Heart right ventricle (tissue), 16 donors: ENCODE measurements around the gene RHEBL1. TPM values are rescaled to one million over a fixed set of nuclear protein-coding genes. Genes with fewer than 3 reads are reported as not detected.

Experiments used
- ATAC-seq, 8 donors: fragments of 200-7000 bp; cut with Tn5 transposase; one replicate each; pipeline ENCODE4 v1.9.1; 2020; ENCODE audit warnings: mild to moderate bottlenecking in 8 of 8, moderate library complexity in 8 of 8, moderate number of reproducible peaks in 1 of 8
- DNase-seq, 2 donors: peaks; one replicate each; pipeline ENCODE4 v3.0.0-alpha.2; 2020
- H3K27ac ChIP-seq, 10 donors: fragments of 200-600 bp; sonication (generic) in 2 of 10; one replicate each; pipeline versions ENCODE4 v1.5.0 to v1.8.0; 2020 to 2022; ENCODE audit warnings: mild to moderate bottlenecking in 3 of 10
- H3K27me3 ChIP-seq, 7 donors: fragments of 200-600 bp; one replicate each; pipeline ENCODE4 v1.8.0; 2021 to 2022; ENCODE audit warnings: mild to moderate bottlenecking in 2 of 7
- H3K36me3 ChIP-seq, 9 donors: fragments of 200-600 bp; sonication (generic) in 1 of 9; one replicate each; pipeline versions ENCODE4 v1.5.0 to v1.8.0; 2020 to 2022; ENCODE audit warnings: mild to moderate bottlenecking in 2 of 9
- H3K4me1 ChIP-seq, 9 donors: fragments of 200-600 bp; sonication (generic) in 1 of 9; one replicate each; pipeline versions ENCODE4 v1.5.0 to v1.8.0; 2020 to 2022; ENCODE audit warnings: mild to moderate bottlenecking in 4 of 9
- H3K4me3 ChIP-seq, 10 donors: fragments of 200-600 bp; sonication (generic) in 2 of 10; one replicate each; pipeline versions ENCODE4 v1.5.0 to v1.8.0; 2020 to 2022; ENCODE audit warnings: mild to moderate bottlenecking in 7 of 10, moderate library complexity in 2 of 10
- H3K9me3 ChIP-seq, 11 donors: fragments of 200-600 bp in 10 of 11; sonication (generic) in 2 of 11; one replicate each; pipeline versions ENCODE4 v1.5.0 to v1.8.0; 2013 to 2022; ENCODE audit warnings: mild to moderate bottlenecking in 2 of 11, control low read depth in 1 of 11, moderate library complexity in 1 of 11
- CTCF ChIP-seq, 9 donors: fragments of 200-600 bp; sonication (generic) in 2 of 9; IDR thresholded peaks; one replicate each; pipeline versions ENCODE4 v1.5.0 to v1.8.0; 2021 to 2022; ENCODE audit warnings: antibody characterized with exemption in 9 of 9, mild to moderate bottlenecking in 5 of 9, moderate library complexity in 1 of 9
- WGBS, 2 donors: extraction: QIAGEN DNeasy Blood & Tissue Kit; methylation state at CpG; one replicate each; pipeline ENCODE4 v1.1.7; 2013; ENCODE audit warnings: inconsistent platforms in 1 of 2; 5-methylcytosine and 5-hydroxymethylcytosine counted together
- intact Hi-C, 10 donors: fragments of 100-400 bp; cut with DNase I; formaldehyde crosslinking; loops; one replicate each; pipeline versions ENCODE4 v1.11.1 to v1.14.2; 2022
- polyA plus RNA-seq, 2 donors: library from polyadenylated mRNA; stranded (reverse); fragments of 200-250 nt; gene quantifications; one replicate each; pipeline ENCODE4 v1.2.3, GENCODE V29; 2013
- total RNA-seq, 10 donors: library from RNA; stranded (reverse); fragmentation: NEBNext Ultra II Directional in 3 of 10; extraction: Animal tissue kit (Norgen Biotek cat#: 25700) in 3 of 10; gene quantifications; one replicate each; pipeline versions ENCODE4 v1.2.1 to v1.2.4, GENCODE V29; 2021 to 2023
- donor health status: Arrhythmogenic right ventricular cardiomyopathy.
- donor health status: ischemic (EF 13 %, LVEDD 7.1; RV severe dilation, severe dysfunction).
- donor health status: healthy with polysubstance abuse.
- donor health status: DM: no; HTN: yes; CAD: no.
- donor health status: DM: no; HTN: no; CAD: no.
- donor health status: ischemic (EF 25% LVEDD 6.9; RV normal size, moderate dysfunction).
- donor health status: ischemic (EF 25% LVEDD 5.7; RV mildly dilated, moderate dysfunction).
- donor health status: healthy.
- donor health status: DM: yes; HTN: yes; CAD: no.
- donor health status: Ischemic cardiomyopathy.
- donor health status: ischemic (EF 35%, LVEDD 5.7; RV mildly dilated, moderate dysfunction).
- donor health status: nonischemic (EF 11% LVEDD 7.7; RV severe dilation, severe dysfunction).
- donor health status: DM: yes; HTN: yes; CAD: no.
- donor health status: PGD.
- donor health status: ischemic (EF 29% LVEDD 5.4; RV normal size, mild dysfunction).
- donor health status: nonischemic (EF 23%, LVEDD 6.1; RV moderate dilation, normal function).

Gene RHEBL1
- total and polyA plus RNA-seq, 12 donors, result 0.23 to 1.9 (median 0.45) TPM; not detected in 2

- H3K9me3 ChIP-seq, result no peaks in the 10 kb centered on the region
- no peaks in the 10 kb centered on the region for H3K27me3 ChIP-seq
- DNase-seq, result peak in 1 of 2 donors; percentile 22
- no peak overlapping the region for H3K27ac ChIP-seq
- 86 to 91% methylated on average over 9 of the region's 9 CpGs for WGBS, 2 donors
- H3K36me3 ChIP-seq, result peaks cover 8 to 100% (median 90%) of the 10 kb centered on the region in 9 donors
- ATAC-seq, result peak in 3 of 8 donors; percentile 13 to 29 (median 24)
- peaks cover 0 to 15% (median 3%) of the 10 kb centered on the region in 9 donors for H3K4me1 ChIP-seq
- intact Hi-C loops, result no loop called here
- no peak overlapping the region for H3K4me3 ChIP-seq
- no peak for TF ChIP-seq CTCF (IDR thresholded peaks at IDR 0.05)
Observed at GRCh38 chr12:49037111-49037946, 32.5 kb downstream of the RHEBL1 start.

GRCh38 chr12:49036029-49036428, 33.8 kb downstream of the RHEBL1 start:
- no peaks in the 10 kb centered on the region for H3K27me3 ChIP-seq
- intact Hi-C loops, result no loop called here
- peaks cover 5 to 100% (median 89%) of the 10 kb centered on the region in 9 donors for H3K36me3 ChIP-seq
- ATAC-seq (no peak), DNase-seq (no peak)
- H3K9me3 ChIP-seq, result no peaks in the 10 kb centered on the region
- H3K4me1 ChIP-seq, result peaks cover 0 to 15% (median 3%) of the 10 kb centered on the region in 9 donors
- 85 to 93% methylated on average over 4 of the region's 4 CpGs for WGBS, 2 donors
- H3K4me3 ChIP-seq, result no peak overlapping the region
- no peak overlapping the region for H3K27ac ChIP-seq
- TF ChIP-seq CTCF (IDR thresholded peaks at IDR 0.05), result no peak

- Histone ChIP-seq H3K27ac (peak overlapping the region in 1 of 10 donors; percentile 41), H3K4me1 (peaks cover 0 to 15% (median 3%) of the 10 kb centered on the region in 9 donors), H3K27me3 (no peaks in the 10 kb centered on the region), H3K36me3 (peaks cover 1 to 100% (median 77%) of the 10 kb centered on the region in 9 donors), H3K4me3 (no peak overlapping the region), H3K9me3 (no peaks in the 10 kb centered on the region)
- WGBS, 2 donors, result 81 to 87% methylated on average over 4 of the region's 4 CpGs
- no peak for DNase-seq
- ATAC-seq, result peak in 3 of 8 donors; percentile 4 to 7 (median 7)
- intact Hi-C loops, result no loop called here
- TF ChIP-seq CTCF (IDR thresholded peaks at IDR 0.05), result no peak
Observed at GRCh38 chr12:49034286-49034622, 35.5 kb downstream of the RHEBL1 start.

- 69 to 76% methylated on average over 12 of the region's 12 CpGs for WGBS, 2 donors
- H3K27ac ChIP-seq, result peak overlapping the region in 1 of 10 donors; percentile 41
- no peaks in the 10 kb centered on the region for H3K9me3 ChIP-seq
- H3K4me3 ChIP-seq, result no peak overlapping the region
- H3K4me1 ChIP-seq, result peaks cover 0 to 15% (median 3%) of the 10 kb centered on the region in 9 donors
- DNase-seq (peak in 1 of 2 donors; percentile 12), ATAC-seq (peak in 5 of 8 donors; percentile 10 to 54 (median 28))
- no peaks in the 10 kb centered on the region for H3K27me3 ChIP-seq
- H3K36me3 ChIP-seq, result peaks cover 0 to 100% (median 77%) of the 10 kb centered on the region in 9 donors
- intact Hi-C loops, result no loop called here
- no peak for TF ChIP-seq CTCF (IDR thresholded peaks at IDR 0.05)
Observed at GRCh38 chr12:49033611-49034285, 36.0 kb downstream of the RHEBL1 start.
